HEK293 (cell line): Measurements from ENCODE around the gene SLC25A26.

Experiments
- IKZF3 ChIP-seq: fragments of 450-650 bp; IDR thresholded peaks from 2 replicates; pipeline ENCODE4 v1.5.0; 2018; ENCODE audit warnings: missing biosample characterization, mild to moderate bottlenecking, missing genetic modification characterization, moderate library complexity
- PBX3 ChIP-seq: sonication (generic); formaldehyde crosslinking; IDR thresholded peaks from 2 replicates; pipeline ENCODE4 v1.8.1; 2022; ENCODE audit warnings: mild to moderate bottlenecking, moderate library complexity, missing genetic modification reagents
- ZBTB10 ChIP-seq: fragments of 450-650 bp; formaldehyde crosslinking; IDR thresholded peaks from 2 replicates; pipeline ENCODE4 v1.5.1; 2016; ENCODE audit warnings: missing biosample characterization, missing genetic modification characterization
- ZBTB49 ChIP-seq: fragments of 450-650 bp; formaldehyde crosslinking; IDR thresholded peaks from 2 replicates; pipeline ENCODE4 v1.5.1; 2016; ENCODE audit warnings: missing biosample characterization, missing genetic modification characterization, low read depth
- ZNF174 ChIP-seq: fragments of 450-650 bp; formaldehyde crosslinking; IDR thresholded peaks from 2 replicates; pipeline ENCODE4 v1.5.0; 2017; ENCODE audit warnings: missing biosample characterization, mild to moderate bottlenecking, missing genetic modification characterization
- ZNF239 ChIP-seq: fragments of 450-650 bp; formaldehyde crosslinking; IDR thresholded peaks from 2 replicates; pipeline ENCODE4 v1.5.1; 2016; ENCODE audit warnings: missing biosample characterization, missing genetic modification characterization
- ZNF280D ChIP-seq: fragments of 450-650 bp; formaldehyde crosslinking; IDR thresholded peaks from 2 replicates; pipeline ENCODE4 v1.5.1; 2016; ENCODE audit warnings: missing biosample characterization, missing genetic modification characterization
- ZNF501 ChIP-seq: fragments of 450-650 bp; formaldehyde crosslinking; IDR thresholded peaks from 2 replicates; pipeline ENCODE4 v1.5.1; 2016; ENCODE audit warnings: missing biosample characterization, missing genetic modification characterization
- ZNF624 ChIP-seq: fragments of 450-650 bp; formaldehyde crosslinking; IDR thresholded peaks from 2 replicates; pipeline ENCODE4 v1.5.1; 2017; ENCODE audit warnings: missing biosample characterization, missing genetic modification characterization
- ZNF629 ChIP-seq: fragments of 450-650 bp; formaldehyde crosslinking; IDR thresholded peaks from 2 replicates; pipeline ENCODE4 v1.5.1; 2017; ENCODE audit warnings: missing biosample characterization, missing genetic modification characterization
- TF ChIP-seq, protein P1 (sequence below): fragments of 450-650 bp; formaldehyde crosslinking; IDR thresholded peaks from 2 replicates; pipeline ENCODE4 v1.5.1; 2016; ENCODE audit warnings: missing biosample characterization, missing genetic modification characterization

DNA sequence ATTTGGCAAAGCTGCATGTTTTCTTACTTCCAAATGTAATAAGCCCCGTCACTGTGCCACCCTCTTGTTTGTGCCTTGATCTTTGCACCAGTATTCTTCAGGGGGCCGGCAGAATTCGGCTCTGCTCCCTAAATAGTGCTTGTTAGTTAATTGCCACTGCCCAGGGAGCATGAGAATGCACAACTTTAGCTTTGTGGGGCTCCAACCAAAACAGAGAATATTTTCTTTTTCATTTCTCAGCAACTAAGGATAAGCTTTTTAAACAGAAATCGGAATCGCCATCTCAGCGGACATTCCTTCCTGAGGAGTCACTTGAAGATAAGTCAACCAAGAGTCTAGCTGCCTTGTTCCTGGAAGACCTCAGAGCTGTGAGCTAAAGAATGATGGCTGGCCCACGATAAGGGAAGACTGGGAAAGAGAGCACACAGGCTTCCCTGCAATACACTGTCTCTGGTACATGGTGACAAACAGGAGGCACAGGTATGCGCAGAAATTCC lies 174.0 kb downstream of the SLC25A26 start:
- no peak for TF ChIP-seq ZNF280D
- TF ChIP-seq, protein P1, sequence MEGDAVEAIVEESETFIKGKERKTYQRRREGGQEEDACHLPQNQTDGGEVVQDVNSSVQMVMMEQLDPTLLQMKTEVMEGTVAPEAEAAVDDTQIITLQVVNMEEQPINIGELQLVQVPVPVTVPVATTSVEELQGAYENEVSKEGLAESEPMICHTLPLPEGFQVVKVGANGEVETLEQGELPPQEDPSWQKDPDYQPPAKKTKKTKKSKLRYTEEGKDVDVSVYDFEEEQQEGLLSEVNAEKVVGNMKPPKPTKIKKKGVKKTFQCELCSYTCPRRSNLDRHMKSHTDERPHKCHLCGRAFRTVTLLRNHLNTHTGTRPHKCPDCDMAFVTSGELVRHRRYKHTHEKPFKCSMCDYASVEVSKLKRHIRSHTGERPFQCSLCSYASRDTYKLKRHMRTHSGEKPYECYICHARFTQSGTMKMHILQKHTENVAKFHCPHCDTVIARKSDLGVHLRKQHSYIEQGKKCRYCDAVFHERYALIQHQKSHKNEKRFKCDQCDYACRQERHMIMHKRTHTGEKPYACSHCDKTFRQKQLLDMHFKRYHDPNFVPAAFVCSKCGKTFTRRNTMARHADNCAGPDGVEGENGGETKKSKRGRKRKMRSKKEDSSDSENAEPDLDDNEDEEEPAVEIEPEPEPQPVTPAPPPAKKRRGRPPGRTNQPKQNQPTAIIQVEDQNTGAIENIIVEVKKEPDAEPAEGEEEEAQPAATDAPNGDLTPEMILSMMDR (tag by site-specific recombination): no peak
- TF ChIP-seq ZNF501 (tag by site-specific recombination): no peak
- TF ChIP-seq PBX3 (CRISPR knock-in tag): no peak
- no peak for TF ChIP-seq ZNF239
- no peak for TF ChIP-seq ZNF174
- no peak for TF ChIP-seq ZBTB10
- no peak for TF ChIP-seq ZNF629 (tag by site-specific recombination)
- no peak for TF ChIP-seq IKZF3 (tag by site-specific recombination)
- no peak for TF ChIP-seq ZNF624 (tag by site-specific recombination)
- no peak for TF ChIP-seq ZBTB49
